Measurements from ENCODE around the gene GLP1R. TPM values are rescaled to one million over a fixed set of nuclear protein-coding genes. Genes with fewer than 3 reads are reported as not detected.

GLP1R gene
- polyA plus RNA-seq, 1 of the 3 experiments (the other 2 are of a cell fraction), result not detected

DNA sequence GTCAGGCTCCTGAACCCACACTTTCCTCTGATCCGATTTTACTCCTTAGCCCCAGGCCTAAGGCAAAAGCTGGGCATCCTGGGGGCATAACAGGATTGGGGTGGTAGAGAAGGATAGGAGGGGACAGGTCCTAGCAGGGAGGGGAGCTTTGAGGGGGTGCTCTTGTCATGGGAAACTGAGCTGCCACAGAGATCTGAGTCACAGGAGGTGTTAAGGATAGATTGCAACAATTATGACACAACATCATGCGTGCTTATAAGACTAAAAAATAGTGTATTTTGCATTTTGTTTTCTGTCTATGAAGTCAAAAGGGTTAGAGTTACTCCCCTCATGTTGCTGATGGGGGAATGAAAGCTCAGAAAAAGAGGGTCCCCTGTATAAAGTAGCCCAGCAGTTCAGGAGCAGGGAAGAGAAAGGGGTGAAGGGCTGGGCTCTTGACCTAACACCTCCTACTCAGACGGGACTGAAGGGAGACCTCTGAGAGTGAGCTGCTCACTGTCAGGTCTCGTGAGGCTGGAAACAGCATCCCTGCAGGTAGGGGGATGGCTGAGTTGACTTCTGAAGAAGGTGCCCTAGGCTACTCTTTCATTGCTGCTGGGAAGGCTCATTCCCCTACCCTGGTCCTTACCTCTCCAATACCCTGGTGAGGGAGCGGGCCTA is 2.0 kb downstream of the GLP1R start:
- Histone ChIP-seq H3K27me3 (ENCODE audit: insufficient read depth) (peaks cover 17% of the 10 kb centered on the region; the same call in 1 of the 2 replicates), H3K4me3 (ENCODE audit: low read depth in 2 of 2, low read length in 1 of 2) (no peak overlapping the region), H3F3A (replicated peaks; ENCODE audit: insufficient read depth) (no peaks in the 10 kb centered on the region), H4K20me1 (ENCODE audit: insufficient read depth) (no peaks in the 10 kb centered on the region), H3K27ac (ENCODE audit: low read depth in 2 of 2, low read length in 1 of 2) (no peak overlapping the region), H3K4me2 (no peak overlapping the region), H3K9ac (no peak overlapping the region), H3K79me2 (ENCODE audit: insufficient read depth) (no peaks in the 10 kb centered on the region), H3K9me2 (no peaks in the 10 kb centered on the region), H3K4me1 (ENCODE audit: control insufficient read depth in 1 of 2, insufficient read depth in 2 of 2, low read depth in 1 of 2, low read length in 1 of 2) (no peaks in the 10 kb centered on the region; a peak in 1 of 4 replicates), H3K9me3 (no peaks in the 10 kb centered on the region), H3K36me3 (replicated peaks in 1 of 2; ENCODE audit: control insufficient read depth in 1 of 2, insufficient read depth in 2 of 2, low read length in 1 of 2) (no peaks in the 10 kb centered on the region), H2AFZ (ENCODE audit: low read depth) (no peak overlapping the region)
- DNase-seq, result no peak
- CTCF ChIA-PET, result interaction anchor here (1.0 to 1.5 kb wide), 6 partner anchors 9 to 116 kb away, joined by 3 to 5 read pairs (median 4); no protein-coding TSS in a partner anchor
- no peak for TF ChIP-seq TCF12 (IDR thresholded peaks at IDR 0.05)
- TF ChIP-seq MEF2A (IDR thresholded peaks at IDR 0.05; ENCODE audit: borderline replicate concordance, low read depth), result no peak
- no peak for TF ChIP-seq NFIC (IDR thresholded peaks at IDR 0.05; ENCODE audit: borderline replicate concordance)
- TF ChIP-seq POLR2AphosphoS5 (IDR thresholded peaks at IDR 0.05; ENCODE audit: low read depth, low read length), result no peak
- TF ChIP-seq REST (IDR thresholded peaks at IDR 0.05; ENCODE audit: low read depth, low read length), result no peak
- no peak for TF ChIP-seq GABPA (IDR thresholded peaks at IDR 0.05; ENCODE audit: low read depth)
- no peak for TF ChIP-seq USF2 (IDR thresholded peaks at IDR 0.05; ENCODE audit: borderline replicate concordance, low read depth, low read length)
- no peak for TF ChIP-seq PBX3 (IDR thresholded peaks at IDR 0.05)
- TF ChIP-seq EZH2phosphoT487 (IDR thresholded peaks at IDR 0.05; ENCODE audit: borderline replicate concordance, low read depth), result no peak
- POLR2A ChIA-PET, result no interaction called here
- WGBS (ENCODE audit: low lambda C conversion rate), result 25% methylated on average over 5 of the region's 5 CpGs

Measured in SK-N-SH (cell line).